H7 (cell line): ENCODE results near the gene SDF4. TPM values are rescaled to one million over a fixed set of nuclear protein-coding genes. Genes with fewer than 3 reads are reported as not detected.

Source experiments
- DNase-seq: peaks from one replicate; pipeline ENCODE4 v3.0.0; 2012
- H3K27me3 ChIP-seq: 2 replicates; pipeline ENCODE4 v1.6.0; 2011; ENCODE audit warnings: mild to moderate bottlenecking, low read length; ENCODE audit not compliant: control insufficient read depth, insufficient read depth
- H3K36me3 ChIP-seq: replicated peaks from 2 replicates; pipeline ENCODE4 v1.5.1; 2011; ENCODE audit warnings: low read length; ENCODE audit not compliant: control insufficient read depth, insufficient read depth
- H3K4me3 ChIP-seq: 2 replicates; pipeline ENCODE4 v1.5.1; 2011; ENCODE audit warnings: low read depth, mild to moderate bottlenecking, control low read depth, low read length, moderate library complexity; ENCODE audit not compliant: insufficient read depth
- total RNA-seq: library from RNA; depleted of rRNA; stranded (reverse); fragments of >200 nt; shearing (Covaris generic); gene quantifications from 2 replicates; pipeline ENCODE4 v1.2.3, GENCODE V29; 2014; rRNA removed

The SDF4 gene
- 102 and 127 TPM in 2 replicates for total RNA-seq

DNA sequence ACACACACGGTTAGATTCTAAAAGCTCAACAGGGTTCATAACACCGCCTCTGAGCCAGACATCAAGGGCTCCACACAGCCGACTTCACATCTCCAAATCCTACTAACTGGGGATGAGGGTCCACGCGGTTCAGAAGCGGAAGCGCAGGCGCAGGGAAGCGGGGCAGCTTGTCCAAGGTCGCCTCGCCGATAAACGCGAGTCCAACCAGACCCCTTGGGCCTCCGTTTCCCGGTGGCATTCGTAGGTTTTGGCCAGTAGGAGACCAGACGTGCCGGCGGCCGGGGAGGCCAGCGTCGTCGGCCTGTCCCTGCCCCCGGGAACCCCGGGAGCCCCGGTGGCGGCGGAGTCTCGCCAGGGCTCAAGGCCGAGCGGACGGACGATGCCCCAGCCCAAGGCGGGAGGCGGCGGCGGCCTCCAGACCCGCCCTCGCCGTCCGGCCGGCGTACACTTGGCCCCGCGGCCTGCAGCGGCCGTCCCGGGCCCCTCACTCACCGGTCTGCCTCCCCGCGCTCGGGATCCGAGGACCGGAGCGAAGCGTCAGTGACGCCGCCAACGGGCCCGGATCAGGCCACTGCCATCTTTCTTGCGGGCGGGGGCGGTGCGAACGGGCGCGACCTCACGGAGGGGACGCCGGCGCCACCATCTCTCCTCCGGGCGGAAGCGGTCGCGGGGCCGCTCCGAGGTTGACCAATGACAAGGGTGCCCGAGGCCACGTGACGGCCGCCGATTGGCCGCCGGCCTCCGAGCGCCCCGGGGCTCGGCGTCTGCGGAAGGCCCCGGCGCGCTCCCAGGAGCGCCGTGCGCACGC lies at the start of gene SDF4:
Gene SDF4, minus strand, starts transcription at position 602 of the 808 bp plus-strand sequence. CDS start 3,229 bp downstream, outside the sequence.
- Histone ChIP-seq H3K4me3 (peak within 1 kb of the TSS; percentile 91), H3K36me3 (no peaks in the 10 kb centered on the region; the same call in none of the 2 replicates), H3K27me3 (no peaks in the 10 kb centered on the region)
- peak; percentile 100 for DNase-seq

GRCh38 chr1:1280782-1281481 lies 49.1 kb upstream of the SDF4 start:
- no peak for DNase-seq
- Histone ChIP-seq H3K4me3 (no peak overlapping the region), H3K36me3 (no peaks in the 10 kb centered on the region)

GRCh38 chr1:1279028-1279427 lies 47.2 kb upstream of the SDF4 start:
- no peaks in the 10 kb centered on the region for H3K36me3 ChIP-seq
- no peak overlapping the region for H3K4me3 ChIP-seq
- no peaks in the 10 kb centered on the region for H3K27me3 ChIP-seq
- no peak for DNase-seq

More at GRCh38 chr1:1280782-1281481, 49.1 kb upstream of the SDF4 start:
- no peaks in the 10 kb centered on the region for H3K27me3 ChIP-seq

GRCh38 chr1:1278620-1279019 lies 46.8 kb upstream of the SDF4 start:
- Histone ChIP-seq H3K36me3 (no peaks in the 10 kb centered on the region), H3K27me3 (no peaks in the 10 kb centered on the region), H3K4me3 (no peak overlapping the region)
- DNase-seq, result no peak

GRCh38 chr1:1275836-1276235 lies 44.0 kb upstream of the SDF4 start:
- H3K36me3 ChIP-seq, result peaks cover 3% of the 10 kb centered on the region; the same call in 1 of the 2 replicates
- no peak overlapping the region for H3K4me3 ChIP-seq
- DNase-seq, result no peak
- no peaks in the 10 kb centered on the region for H3K27me3 ChIP-seq

DNA sequence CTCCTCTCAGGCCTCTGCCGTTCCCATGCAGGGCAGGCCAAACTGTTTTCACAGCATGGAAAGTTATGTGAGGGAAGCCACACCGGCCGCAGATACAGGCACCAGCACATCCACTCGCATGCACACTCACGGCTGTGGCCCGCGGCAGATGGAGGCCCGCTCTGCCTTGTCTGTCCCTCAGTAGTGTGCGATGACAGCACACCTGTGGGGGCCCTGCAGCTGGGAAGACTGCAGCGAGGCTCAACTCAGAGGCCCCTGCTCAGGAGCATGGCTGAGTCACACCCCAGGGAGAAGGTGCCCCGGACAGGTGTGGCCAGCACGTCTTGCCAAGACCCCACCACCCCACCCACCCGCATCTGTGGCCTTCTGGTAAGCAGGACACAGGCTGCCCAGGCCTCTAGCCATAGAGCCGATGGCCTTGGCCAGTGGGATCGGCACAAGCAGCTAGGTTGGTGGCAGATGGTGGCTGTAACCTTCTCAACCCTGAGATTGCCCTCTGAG lies 43.2 kb upstream of the SDF4 start:
- H3K4me3 ChIP-seq, result peak overlapping the region; percentile 71; the same call in 1 of the 2 replicates

DNA sequence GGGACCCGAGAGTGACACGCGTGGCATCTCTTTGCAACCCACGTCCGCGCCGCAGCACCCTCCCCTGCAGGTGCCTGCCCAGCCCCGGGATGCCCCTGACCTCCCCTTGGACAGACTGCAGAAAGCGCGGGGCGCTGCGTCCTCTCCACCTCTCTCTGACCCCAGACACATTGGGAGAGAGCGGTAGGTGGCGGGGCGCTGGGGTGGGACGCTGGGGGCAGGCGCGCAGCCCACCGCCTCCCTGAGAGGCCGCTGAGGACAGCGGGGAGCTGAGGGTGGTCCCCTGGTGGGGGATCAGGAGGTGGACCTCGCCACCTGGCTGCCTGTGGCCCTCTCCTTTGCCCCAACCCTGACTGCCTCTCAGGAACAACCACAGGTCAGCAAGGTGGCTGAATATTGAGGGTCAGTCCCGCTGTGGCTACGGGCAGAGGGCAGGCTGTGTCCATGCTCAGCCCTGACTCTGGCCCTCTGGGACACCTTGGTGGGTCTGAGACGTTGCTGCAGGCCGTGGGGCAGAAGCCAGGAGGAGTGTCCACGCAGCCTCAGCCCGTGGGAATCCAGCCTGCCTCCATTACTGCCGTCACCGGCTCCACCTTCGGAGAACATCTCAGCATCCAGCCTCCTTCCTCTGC lies 42.6 kb upstream of the SDF4 start:
- peaks cover 3% of the 10 kb centered on the region; the same call in 1 of the 2 replicates for H3K36me3 ChIP-seq
- DNase-seq, result no peak

More for the DNA sequence above, 43.2 kb upstream of the SDF4 start:
- no peak for DNase-seq
- Histone ChIP-seq H3K27me3 (no peaks in the 10 kb centered on the region), H3K36me3 (peaks cover 3% of the 10 kb centered on the region; the same call in 1 of the 2 replicates)

GRCh38 chr1:1273512-1274298 lies 41.9 kb upstream of the SDF4 start, which contains the start of gene UBE2J2:
TSS of gene UBE2J2 (minus strand) at chr1:1273854. CDS start at chr1:1267992, 5,862 bp downstream.
- Histone ChIP-seq H3K36me3 (peaks cover 3% of the 10 kb centered on the region; the same call in 1 of the 2 replicates), H3K27me3 (no peaks in the 10 kb centered on the region), H3K4me3 (peak within 1 kb of the TSS; percentile 94)
- DNase-seq, result peak; percentile 100

More for the DNA sequence above, 42.6 kb upstream of the SDF4 start:
- Histone ChIP-seq H3K27me3 (no peaks in the 10 kb centered on the region), H3K4me3 (peak overlapping the region; percentile 71)

DNA sequence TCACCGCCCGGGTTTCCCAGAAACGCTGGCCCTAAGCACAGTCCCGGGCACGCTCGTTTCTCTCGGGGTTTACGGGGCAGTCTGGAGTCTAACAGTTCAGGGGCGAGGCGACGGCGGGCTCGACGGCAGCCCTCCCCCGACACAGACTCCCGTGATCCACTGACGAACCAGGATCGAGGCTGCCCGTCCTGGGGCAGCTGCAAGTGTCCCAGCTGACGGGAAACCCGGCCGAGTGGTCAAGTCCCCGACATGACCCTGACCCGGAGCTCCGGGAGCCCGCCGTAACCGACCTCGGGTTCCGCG lies 41.4 kb upstream of the SDF4 start:
- H3K27me3 ChIP-seq, result no peaks in the 10 kb centered on the region
- peaks cover 3% of the 10 kb centered on the region; the same call in 1 of the 2 replicates for H3K36me3 ChIP-seq
- no peak for DNase-seq
- peak overlapping the region; percentile 94 for H3K4me3 ChIP-seq

DNA sequence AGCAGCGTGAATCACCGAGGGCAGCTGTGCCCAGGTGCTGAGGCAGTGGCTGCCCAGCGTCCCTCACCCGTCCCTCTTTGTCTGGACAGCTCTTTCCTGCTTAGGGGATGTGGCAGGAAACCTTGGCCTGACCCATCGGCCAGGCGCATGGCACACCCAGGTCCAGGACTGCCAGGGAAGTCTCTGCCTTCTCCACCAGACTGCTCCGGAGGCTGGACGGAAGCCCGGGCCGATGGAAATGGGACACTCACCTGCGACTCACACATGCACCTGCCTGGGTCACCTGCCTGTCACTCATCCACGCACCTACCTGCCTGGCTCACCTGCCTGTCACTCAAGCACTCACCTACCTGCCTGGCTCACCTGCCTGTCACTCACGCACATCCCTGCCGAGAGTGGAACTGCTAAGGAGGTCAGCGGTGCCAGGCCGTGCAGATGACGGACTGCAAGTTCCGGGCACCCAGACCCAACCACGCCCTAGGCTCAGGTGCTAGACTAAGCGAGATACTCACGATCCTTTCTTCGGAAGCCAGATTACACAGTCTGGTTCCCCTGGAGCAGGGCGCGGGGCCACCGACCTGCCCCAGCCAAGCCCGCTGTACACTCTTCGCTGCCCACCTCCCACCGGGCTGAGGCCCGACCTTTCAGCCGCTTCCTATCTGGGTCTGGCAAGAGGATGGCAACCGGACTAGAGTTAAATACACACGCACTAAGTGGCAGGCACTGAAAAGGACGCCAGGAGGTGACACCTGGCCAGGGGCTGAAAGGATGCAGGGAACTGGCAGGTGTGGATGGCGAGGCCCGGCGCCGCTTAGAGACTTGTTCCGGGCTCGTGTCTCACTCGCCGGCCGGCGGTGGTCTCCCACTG lies 40.8 kb upstream of the SDF4 start:
- peak; percentile 70 for DNase-seq
- H3K4me3 ChIP-seq, result peak overlapping the region; percentile 94
- peaks cover 5% of the 10 kb centered on the region for H3K36me3 ChIP-seq
- no peaks in the 10 kb centered on the region for H3K27me3 ChIP-seq

- Histone ChIP-seq H3K27me3 (no peaks in the 10 kb centered on the region), H3K36me3 (peaks cover 9% of the 10 kb centered on the region), H3K4me3 (no peak overlapping the region)
- peak; percentile 37 for DNase-seq
Observed at GRCh38 chr1:1270813-1271212, 39.0 kb upstream of the SDF4 start.

GRCh38 chr1:1268284-1268682 lies 36.5 kb upstream of the SDF4 start:
- DNase-seq, result peak; percentile 51
- no peak overlapping the region for H3K4me3 ChIP-seq
- H3K36me3 ChIP-seq, result peaks cover 13% of the 10 kb centered on the region
- H3K27me3 ChIP-seq, result no peaks in the 10 kb centered on the region
